Transverse colon (tissue), 4 donors: ENCODE measurements around the gene HDAC4. TPM values are rescaled to one million over a fixed set of nuclear protein-coding genes. Genes with fewer than 3 reads are reported as not detected.

ENCODE experiments used
- DNase-seq: peaks from one replicate; pipeline ENCODE4 v3.0.0-alpha.2; 2019
- H3K27ac ChIP-seq, 4 donors: fragments of 200-600 bp; sonication (generic); 2 replicates each; pipeline ENCODE4 v1.5.1; 2016 to 2018; ENCODE audit warnings: inconsistent platforms in 4 of 4
- H3K27me3 ChIP-seq: fragments of 200-600 bp; sonication (generic); 2 replicates; pipeline ENCODE4 v1.5.1; 2017; ENCODE audit warnings: inconsistent platforms
- H3K36me3 ChIP-seq, 4 donors: fragments of 200-600 bp; sonication (generic); 2 replicates each; pipeline ENCODE4 v1.5.1; 2017 to 2019; ENCODE audit warnings: inconsistent platforms in 4 of 4
- H3K4me1 ChIP-seq, 4 donors: fragments of 200-600 bp; sonication (generic); 2 replicates each; pipeline ENCODE4 v1.5.1; 2017 to 2020; ENCODE audit warnings: inconsistent platforms in 4 of 4
- H3K4me3 ChIP-seq, 4 donors: fragments of 200-600 bp; sonication (generic); 1 replicate in 1 of 4; 2 replicates in 3 of 4; pipeline versions ENCODE4 v1.5.1 to v1.6.1; 2017 to 2019; ENCODE audit warnings: inconsistent platforms in 4 of 4
- H3K9me3 ChIP-seq, 2 donors: fragments of 200-600 bp; sonication (generic); 2 replicates each; pipeline ENCODE4 v1.5.1; 2017 to 2019; ENCODE audit warnings: inconsistent platforms in 2 of 2
- EP300 ChIP-seq: sonication (generic); formaldehyde crosslinking; IDR thresholded peaks from one replicate; pipeline ENCODE4 v1.6.1; 2017; ENCODE audit warnings: antibody characterized with exemption, low read depth
- POLR2A ChIP-seq: fragments of 450-650 bp; IDR thresholded peaks from one replicate; pipeline ENCODE4 v1.6.1; 2016; ENCODE audit warnings: antibody characterized with exemption, mild to moderate bottlenecking, moderate library complexity
- POLR2AphosphoS5 ChIP-seq, 3 donors: sonication (generic); formaldehyde crosslinking; IDR thresholded peaks; one replicate each; pipeline ENCODE4 v1.6.1; 2016; ENCODE audit warnings: antibody characterized with exemption in 3 of 3
- WGBS, 2 donors: methylation state at CpG; one replicate each; pipeline ENCODE4 v1.1.5; 2018; ENCODE audit warnings: low coverage in 1 of 2; 5-methylcytosine and 5-hydroxymethylcytosine counted together
- in situ Hi-C, 4 donors: fragments of 200-750 bp; cut with MboI; loops; one replicate each; pipeline versions ENCODE4 v1.15.0 to v1.15.1; 2017; ENCODE audit warnings: low sequenced_read_pairs in 3 of 4, low pct_ligation_motif_present in 1 of 4, low pct_unique_long_range_greater_than_20kb in 1 of 4
- intact Hi-C: fragments of 100-400 bp; cut with DNase I; formaldehyde crosslinking; loops from one replicate; pipeline ENCODE4 v1.15.1; 2023; ENCODE audit warnings: low total_unique reads
- total RNA-seq, 4 donors: library from RNA; depleted of rRNA; stranded (reverse); fragments of >200 nt; gene quantifications; one replicate each; pipeline ENCODE4 v1.1.0, GENCODE V29; 2016
- TF ChIP-seq, protein P1 (sequence below), 5 experiments: fragments of 200-600 bp in 3 of 5; fragments of 450-650 bp in 2 of 5; sonication (generic) in 3 of 5; IDR thresholded peaks; 1 replicate in 2 of 5; 2 replicates in 3 of 5; pipeline ENCODE4 v1.5.1; 2016 to 2017; ENCODE audit warnings: antibody characterized with exemption in 5 of 5, inconsistent platforms in 3 of 5, mild to moderate bottlenecking in 2 of 5, moderate library complexity in 1 of 5

The HDAC4 gene
- total RNA-seq, 4 donors from 2014 or later, result 33.9 to 192 (median 112) TPM

DNA sequence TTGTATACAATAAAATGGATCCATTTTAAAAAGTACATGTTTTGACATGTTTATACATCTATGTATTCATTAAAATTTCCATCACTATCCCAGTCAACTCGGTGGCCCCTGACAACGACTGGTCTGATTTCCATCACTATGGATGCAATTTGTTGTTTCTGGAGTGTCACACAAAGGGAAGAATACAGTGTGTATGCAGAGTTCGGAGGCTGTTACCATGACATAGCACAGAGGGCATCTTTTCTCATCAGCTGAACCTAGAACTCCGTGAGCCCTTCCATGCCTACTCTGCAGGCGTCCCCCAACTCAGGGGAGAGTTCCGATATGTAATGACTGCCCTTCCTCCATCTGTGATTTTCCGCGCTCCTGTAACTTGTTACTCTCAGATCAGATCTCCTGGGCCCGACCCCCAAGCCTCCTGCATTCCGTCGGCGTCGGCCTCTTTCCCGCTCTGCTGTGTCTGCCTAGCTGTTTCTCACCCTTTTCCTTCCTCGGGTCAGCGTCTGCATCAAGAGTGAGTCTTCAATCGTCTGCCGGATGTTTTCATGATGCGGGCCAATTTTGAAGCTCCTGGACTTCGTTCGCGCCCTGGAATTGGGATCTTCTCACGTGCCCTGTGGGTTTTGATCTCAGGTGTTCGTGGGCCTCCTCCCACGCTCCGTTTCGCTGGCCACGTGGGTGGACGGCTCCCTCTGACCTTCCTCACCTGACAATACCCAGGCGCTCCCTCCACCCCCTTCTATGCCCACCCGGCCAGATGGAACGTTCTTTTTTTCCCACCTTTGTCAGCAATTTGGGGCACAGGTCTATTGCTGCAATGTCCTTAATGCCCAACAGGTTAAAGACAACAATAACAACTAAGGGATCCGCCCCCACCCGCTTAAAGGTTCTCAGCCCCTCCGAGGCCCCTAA lies 391.9 kb downstream of the HDAC4 start:
- Histone ChIP-seq H3K27me3 (peaks cover 39% of the 10 kb centered on the region), H3K9me3 (no peaks in the 10 kb centered on the region), H3K27ac (no peak overlapping the region), H3K4me1 (no peaks in the 10 kb centered on the region), H3K4me3 (no peak overlapping the region), H3K36me3 (no peaks in the 10 kb centered on the region)
- WGBS, 2 donors, result 72 to 75% methylated on average over 23 to 35 of the region's 35 CpGs
- intact Hi-C loops, result no loop called here
- in situ Hi-C loops, result no loop called here
- TF ChIP-seq EP300, result no peak
- TF ChIP-seq POLR2AphosphoS5 (IDR thresholded peaks at IDR 0.05), result no peak
- TF ChIP-seq, protein P1, sequence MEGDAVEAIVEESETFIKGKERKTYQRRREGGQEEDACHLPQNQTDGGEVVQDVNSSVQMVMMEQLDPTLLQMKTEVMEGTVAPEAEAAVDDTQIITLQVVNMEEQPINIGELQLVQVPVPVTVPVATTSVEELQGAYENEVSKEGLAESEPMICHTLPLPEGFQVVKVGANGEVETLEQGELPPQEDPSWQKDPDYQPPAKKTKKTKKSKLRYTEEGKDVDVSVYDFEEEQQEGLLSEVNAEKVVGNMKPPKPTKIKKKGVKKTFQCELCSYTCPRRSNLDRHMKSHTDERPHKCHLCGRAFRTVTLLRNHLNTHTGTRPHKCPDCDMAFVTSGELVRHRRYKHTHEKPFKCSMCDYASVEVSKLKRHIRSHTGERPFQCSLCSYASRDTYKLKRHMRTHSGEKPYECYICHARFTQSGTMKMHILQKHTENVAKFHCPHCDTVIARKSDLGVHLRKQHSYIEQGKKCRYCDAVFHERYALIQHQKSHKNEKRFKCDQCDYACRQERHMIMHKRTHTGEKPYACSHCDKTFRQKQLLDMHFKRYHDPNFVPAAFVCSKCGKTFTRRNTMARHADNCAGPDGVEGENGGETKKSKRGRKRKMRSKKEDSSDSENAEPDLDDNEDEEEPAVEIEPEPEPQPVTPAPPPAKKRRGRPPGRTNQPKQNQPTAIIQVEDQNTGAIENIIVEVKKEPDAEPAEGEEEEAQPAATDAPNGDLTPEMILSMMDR (IDR thresholded peaks at IDR 0.05), result no peak
- TF ChIP-seq POLR2A, result no peak
- DNase-seq, result no peak

DNA sequence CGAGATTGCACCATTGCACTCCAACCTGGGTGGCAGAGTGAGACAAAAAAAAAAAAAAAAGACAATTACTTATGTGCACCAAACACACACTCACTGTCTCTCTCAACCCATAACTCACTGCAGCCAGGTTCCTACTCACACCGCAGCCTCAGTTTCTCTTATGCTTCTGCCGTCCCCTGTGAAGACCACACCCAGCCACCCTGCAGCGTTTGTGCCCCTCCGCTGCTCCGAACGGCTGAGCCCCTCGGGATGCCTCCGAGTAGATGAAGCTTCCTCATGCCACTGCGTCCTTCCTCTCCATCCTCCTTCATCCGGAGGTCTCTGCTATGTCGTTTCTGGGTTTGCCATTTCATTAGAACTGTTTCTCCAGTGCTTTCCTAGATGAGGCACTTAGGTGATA lies 392.8 kb downstream of the HDAC4 start:
- Histone ChIP-seq H3K27ac (no peak overlapping the region), H3K9me3 (no peaks in the 10 kb centered on the region), H3K27me3 (peaks cover 39% of the 10 kb centered on the region), H3K4me1 (peaks cover 0 to 4% (median 3%) of the 10 kb centered on the region in 4 donors), H3K4me3 (no peak overlapping the region), H3K36me3 (no peaks in the 10 kb centered on the region)
- intact Hi-C loops (no loop called here), in situ Hi-C loops (no loop called here)
- WGBS, 2 donors, result 84 to 85% methylated on average over 10 to 12 of the region's 12 CpGs
- no peak for TF ChIP-seq POLR2A
- TF ChIP-seq EP300, result no peak
- TF ChIP-seq, protein P1 (IDR thresholded peaks at IDR 0.05), result no peak
- no peak for TF ChIP-seq POLR2AphosphoS5 (IDR thresholded peaks at IDR 0.05)
- no peak for DNase-seq

DNA sequence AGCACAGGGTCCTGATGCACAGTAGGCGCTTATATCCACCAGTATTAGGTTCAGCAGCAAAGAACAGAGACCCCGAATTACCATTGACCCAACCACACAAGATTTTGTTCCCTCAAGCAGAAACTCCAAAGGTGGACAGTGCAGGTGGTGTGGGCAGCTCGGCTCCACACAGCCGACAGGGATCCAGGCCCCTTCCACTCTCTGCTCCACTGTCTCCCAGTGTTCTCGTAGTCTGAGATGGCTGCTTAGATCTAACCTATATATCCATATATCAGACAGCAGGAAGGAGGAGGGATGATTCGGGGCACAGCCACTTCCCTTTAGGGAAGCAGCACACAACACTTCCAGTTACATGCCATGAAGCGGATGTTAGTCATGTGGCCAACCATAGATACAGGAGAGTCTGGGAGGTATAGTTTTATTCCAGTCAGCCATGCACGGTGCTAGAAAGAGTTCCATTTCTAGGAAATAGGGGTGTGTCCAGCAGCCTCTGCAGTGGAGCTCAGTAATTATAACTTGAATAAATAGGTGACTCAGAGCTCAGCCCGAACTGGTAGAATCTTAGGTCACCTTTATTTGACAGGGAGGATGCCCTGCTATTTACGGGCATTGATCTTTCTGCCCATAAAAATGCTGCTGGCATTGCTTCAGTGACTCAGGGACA lies 394.1 kb downstream of the HDAC4 start:
- Histone ChIP-seq H3K27me3 (peaks cover 38% of the 10 kb centered on the region), H3K4me3 (no peak overlapping the region), H3K4me1 (peaks cover 0 to 7% (median 5%) of the 10 kb centered on the region in 4 donors), H3K36me3 (no peaks in the 10 kb centered on the region), H3K27ac (no peak overlapping the region), H3K9me3 (no peaks in the 10 kb centered on the region)
- TF ChIP-seq, protein P1 (IDR thresholded peaks at IDR 0.05), result no peak
- no peak for TF ChIP-seq POLR2AphosphoS5 (IDR thresholded peaks at IDR 0.05)
- no peak for TF ChIP-seq POLR2A
- TF ChIP-seq EP300, result no peak
- intact Hi-C loops (no loop called here), in situ Hi-C loops (no loop called here)
- WGBS, 2 donors, result 77 to 88% methylated on average over 5 to 10 of the region's 10 CpGs
- DNase-seq, result no peak

DNA sequence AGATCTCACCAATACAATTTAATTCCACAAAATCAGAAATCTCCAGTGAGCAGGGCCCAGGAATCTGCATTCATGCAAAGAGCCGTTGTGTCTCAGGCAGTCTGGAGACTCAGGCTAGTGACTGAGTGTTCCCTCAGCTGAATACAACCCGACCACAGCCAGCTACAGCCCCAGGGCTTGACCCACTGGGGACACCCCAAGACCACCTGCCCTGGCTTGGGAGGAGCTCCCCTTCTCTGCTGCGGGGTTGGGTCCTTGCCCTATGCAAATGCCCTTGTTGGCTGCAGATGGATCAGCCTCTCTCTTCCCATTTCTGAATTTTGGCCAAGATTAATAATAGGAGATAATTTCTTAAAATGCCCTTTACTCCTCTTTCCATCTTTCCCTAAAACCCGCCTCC lies 395.2 kb downstream of the HDAC4 start:
- DNase-seq, result no peak
- Histone ChIP-seq H3K36me3 (no peaks in the 10 kb centered on the region), H3K4me1 (peaks cover 0 to 7% (median 5%) of the 10 kb centered on the region in 4 donors), H3K27ac (no peak overlapping the region), H3K9me3 (no peaks in the 10 kb centered on the region), H3K4me3 (no peak overlapping the region), H3K27me3 (peaks cover 33% of the 10 kb centered on the region)
- in situ Hi-C loops, result no loop called here
- intact Hi-C loops, result no loop called here
- WGBS, 2 donors, result 70 to 100% methylated on average over 1 to 4 of the region's 4 CpGs
- TF ChIP-seq POLR2AphosphoS5 (IDR thresholded peaks at IDR 0.05) (no peak), EP300 (no peak), POLR2A (no peak)
- TF ChIP-seq, protein P1 (IDR thresholded peaks at IDR 0.05), result no peak
